Kidney epithelial cell (primary cell): ENCODE data around the gene LDB2. TPM values are rescaled to one million over a fixed set of nuclear protein-coding genes. Genes with fewer than 3 reads are reported as not detected.

Experiments used
- DNase-seq: peaks from one replicate; pipeline ENCODE4 v3.0.0-alpha.2; 2010; ENCODE audit warnings: low read depth
- H3K27me3 ChIP-seq: 2 replicates; pipeline ENCODE4 v1.6.0; 2011; ENCODE audit warnings: low read length; ENCODE audit not compliant: control insufficient read depth, insufficient read depth
- H3K36me3 ChIP-seq: 2 replicates; pipeline ENCODE4 v1.5.1; 2011; ENCODE audit warnings: low read length; ENCODE audit not compliant: control insufficient read depth, insufficient read depth
- H3K4me3 ChIP-seq: 2 replicates; pipeline ENCODE4 v1.5.1; 2011; ENCODE audit warnings: low read depth, mild to moderate bottlenecking, control low read depth, low read length
- CTCF ChIP-seq: IDR thresholded peaks from 2 replicates; pipeline ENCODE4 v1.5.1; 2011; ENCODE audit warnings: mild to moderate bottlenecking, moderate library complexity, low read length, control low read depth, inconsistent platforms; ENCODE audit not compliant: insufficient read depth, poor library complexity, severe bottlenecking
- total RNA-seq: library from RNA; depleted of rRNA; stranded (reverse); fragments of >200 nt; gene quantifications from 2 replicates; pipeline ENCODE4 v1.2.3, GENCODE V29; 2015

LDB2 gene
- total RNA-seq, 1 donor from 2014 or later: 0.46 TPM

GRCh38 chr4:16655111-16655510 lies 243.3 kb downstream of the LDB2 start:
- Histone ChIP-seq H3K27me3 (no peaks in the 10 kb centered on the region), H3K4me3 (no peak overlapping the region), H3K36me3 (no peaks in the 10 kb centered on the region)
- TF ChIP-seq CTCF: no peak
- no peak for DNase-seq

- H3K27me3 ChIP-seq: no peaks in the 10 kb centered on the region
- no peak for TF ChIP-seq CTCF
- no peaks in the 10 kb centered on the region for H3K36me3 ChIP-seq
- H3K4me3 ChIP-seq: no peak overlapping the region
- DNase-seq: no peak
Measured at GRCh38 chr4:16652732-16653305, 245.6 kb downstream of the LDB2 start.

- no peaks in the 10 kb centered on the region for H3K36me3 ChIP-seq
- TF ChIP-seq CTCF: no peak
- no peak overlapping the region for H3K4me3 ChIP-seq
- no peak for DNase-seq
- H3K27me3 ChIP-seq: no peaks in the 10 kb centered on the region
Measured at GRCh38 chr4:16646459-16646858, 252.0 kb downstream of the LDB2 start.

GRCh38 chr4:16643893-16644292 lies 254.6 kb downstream of the LDB2 start:
- no peak for TF ChIP-seq CTCF
- Histone ChIP-seq H3K4me3 (no peak overlapping the region), H3K36me3 (no peaks in the 10 kb centered on the region), H3K27me3 (no peaks in the 10 kb centered on the region)
- DNase-seq: no peak

- no peak for TF ChIP-seq CTCF
- Histone ChIP-seq H3K4me3 (no peak overlapping the region), H3K36me3 (no peaks in the 10 kb centered on the region), H3K27me3 (no peaks in the 10 kb centered on the region)
- DNase-seq: no peak
Measured at GRCh38 chr4:16642897-16643296, 255.5 kb downstream of the LDB2 start.

- no peak for DNase-seq
- Histone ChIP-seq H3K27me3 (no peaks in the 10 kb centered on the region), H3K36me3 (no peaks in the 10 kb centered on the region), H3K4me3 (no peak overlapping the region)
- TF ChIP-seq CTCF: no peak
Measured at GRCh38 chr4:16641971-16642370, 256.5 kb downstream of the LDB2 start.
